Measurements from ENCODE around the gene ARHGAP23. TPM values are rescaled to one million over a fixed set of nuclear protein-coding genes. Genes with fewer than 3 reads are reported as not detected.

ARHGAP23 gene
- polyA plus RNA-seq, 12 donors: 23.7 to 49.5 (median 33.9) TPM; not detected in 1

Other genes starting within 250 kb of the ARHGAP23 start
- under 1 TPM in 2 of 12 donors, not detected in 10; 0.36 to 0.59 TPM for gene TBC1D3, start 235.9 kb upstream of the ARHGAP23 start, polyA plus RNA-seq (ENCODE audit: insufficient read length in 12 of 12)
- 10 to 100 TPM in 11 of 12 donors, not detected in 1; 48.6 to 66.6 (median 60.0) TPM for gene MRPL45, start 131.3 kb upstream of the ARHGAP23 start, polyA plus RNA-seq (ENCODE audit: insufficient read length in 12 of 12)
- gene GPR179, start 84.5 kb upstream of the ARHGAP23 start, polyA plus RNA-seq (ENCODE audit: insufficient read length in 12 of 12): under 1 TPM in 10 of 12 donors, not detected in 2; 0.19 to 0.97 (median 0.56) TPM
- gene SOCS7, start 76.6 kb upstream of the ARHGAP23 start, polyA plus RNA-seq (ENCODE audit: insufficient read length in 12 of 12): 10 to 100 TPM in 11 of 12 donors, not detected in 1; 12.7 to 21.2 (median 16.5) TPM
- gene SRCIN1, start 177.5 kb downstream of the ARHGAP23 start, polyA plus RNA-seq (ENCODE audit: insufficient read length in 12 of 12): 10 to 100 TPM in 1 of 12 donors, 1 to 10 TPM in 3, under 1 TPM in 7, not detected in 1; 0.69 to 18.7 (median 0.90) TPM
- under 1 TPM in 10 of 12 donors, not detected in 2; 0.28 to 0.77 (median 0.44) TPM for gene EPOP, start 246.5 kb downstream of the ARHGAP23 start, polyA plus RNA-seq (ENCODE audit: insufficient read length in 12 of 12)

Measured in muscle of arm (tissue), 12 donors.